ENCODE results near the gene CDKAL1.

DNA sequence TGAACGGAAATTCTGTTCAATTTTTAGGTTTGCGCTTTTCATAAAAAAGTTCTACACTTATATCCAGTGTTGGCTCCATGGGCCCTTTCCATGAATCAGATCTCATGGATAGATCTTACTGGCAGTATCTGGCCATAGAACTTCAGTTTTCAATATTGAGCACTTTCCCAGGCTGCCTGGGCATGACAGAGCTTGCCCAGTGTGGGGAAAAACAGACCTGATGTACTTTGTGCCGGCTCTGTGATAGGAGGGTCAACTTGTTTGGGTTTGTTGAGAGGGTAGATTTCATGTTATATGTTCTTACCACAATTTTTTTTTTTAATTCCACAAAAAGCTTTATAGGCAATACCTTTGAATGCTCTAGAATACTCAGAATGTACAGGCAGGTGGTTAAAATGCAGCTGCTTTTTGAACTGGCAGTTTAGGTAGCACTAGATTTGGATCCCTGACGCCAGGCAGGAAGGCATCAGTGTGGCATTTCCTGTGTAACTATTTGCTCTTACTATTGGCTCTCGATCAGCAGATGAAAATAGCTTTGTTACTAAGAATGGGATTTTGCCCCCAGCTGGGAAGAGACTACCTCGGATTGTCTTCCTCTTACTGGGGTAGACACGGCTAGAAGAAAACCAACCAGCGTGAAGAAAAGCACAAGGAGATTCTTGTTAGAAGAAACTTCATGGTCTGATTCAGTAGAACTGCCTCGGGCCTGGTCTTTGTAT is 654.4 kb downstream of the CDKAL1 start:
- TF ChIP-seq, protein P1, sequence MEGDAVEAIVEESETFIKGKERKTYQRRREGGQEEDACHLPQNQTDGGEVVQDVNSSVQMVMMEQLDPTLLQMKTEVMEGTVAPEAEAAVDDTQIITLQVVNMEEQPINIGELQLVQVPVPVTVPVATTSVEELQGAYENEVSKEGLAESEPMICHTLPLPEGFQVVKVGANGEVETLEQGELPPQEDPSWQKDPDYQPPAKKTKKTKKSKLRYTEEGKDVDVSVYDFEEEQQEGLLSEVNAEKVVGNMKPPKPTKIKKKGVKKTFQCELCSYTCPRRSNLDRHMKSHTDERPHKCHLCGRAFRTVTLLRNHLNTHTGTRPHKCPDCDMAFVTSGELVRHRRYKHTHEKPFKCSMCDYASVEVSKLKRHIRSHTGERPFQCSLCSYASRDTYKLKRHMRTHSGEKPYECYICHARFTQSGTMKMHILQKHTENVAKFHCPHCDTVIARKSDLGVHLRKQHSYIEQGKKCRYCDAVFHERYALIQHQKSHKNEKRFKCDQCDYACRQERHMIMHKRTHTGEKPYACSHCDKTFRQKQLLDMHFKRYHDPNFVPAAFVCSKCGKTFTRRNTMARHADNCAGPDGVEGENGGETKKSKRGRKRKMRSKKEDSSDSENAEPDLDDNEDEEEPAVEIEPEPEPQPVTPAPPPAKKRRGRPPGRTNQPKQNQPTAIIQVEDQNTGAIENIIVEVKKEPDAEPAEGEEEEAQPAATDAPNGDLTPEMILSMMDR (IDR thresholded peaks at IDR 0.05; ENCODE audit: borderline replicate concordance, extremely low read depth, low read length, poor library complexity, severe bottlenecking) = no peak
- TF ChIP-seq EZH2 (IDR thresholded peaks at IDR 0.05; ENCODE audit: borderline replicate concordance, low read depth, low read length, severe bottlenecking) = no peak

All from DND-41 (cell line).